ENCODE results near the gene C10orf95.

Gene C10orf95

GRCh38 chr10:102429468-102429867, 21.9 kb downstream of the C10orf95 start:
- no peak overlapping the region for H3K4me3 ChIP-seq (ENCODE audit: low read depth, low read length)
- H3K9ac ChIP-seq = no peak overlapping the region
- no peak overlapping the region for H2AFZ ChIP-seq
- no peaks in the 10 kb centered on the region for H3K9me3 ChIP-seq (ENCODE audit: control insufficient read depth, low read length)
- no peaks in the 10 kb centered on the region for H3K27me3 ChIP-seq (ENCODE audit: control insufficient read depth, insufficient read depth, low read length)
- peaks cover 4% of the 10 kb centered on the region for H3K4me1 ChIP-seq
- no peak for TF ChIP-seq CTCF (IDR thresholded peaks at IDR 0.05)
- no peak overlapping the region for H3K4me2 ChIP-seq (ENCODE audit: low read length)
- H3K79me2 ChIP-seq = peaks cover 38% of the 10 kb centered on the region
- H3K36me3 ChIP-seq (ENCODE audit: control insufficient read depth, insufficient read depth, low read length) = no peaks in the 10 kb centered on the region
- H3K27ac ChIP-seq = no peak overlapping the region

GRCh38 chr10:102426803-102427287, 24.5 kb downstream of the C10orf95 start:
- peaks cover 39% of the 10 kb centered on the region for H3K79me2 ChIP-seq
- no peak overlapping the region for H3K9ac ChIP-seq
- no peak overlapping the region for H3K4me2 ChIP-seq (ENCODE audit: low read length)
- no peaks in the 10 kb centered on the region for H3K27me3 ChIP-seq (ENCODE audit: control insufficient read depth, insufficient read depth, low read length)
- H3K36me3 ChIP-seq (ENCODE audit: control insufficient read depth, insufficient read depth, low read length) = no peaks in the 10 kb centered on the region
- H3K27ac ChIP-seq = no peak overlapping the region
- no peak for TF ChIP-seq CTCF (IDR thresholded peaks at IDR 0.05)
- no peak overlapping the region for H2AFZ ChIP-seq
- H3K4me1 ChIP-seq = peaks cover 11% of the 10 kb centered on the region
- no peaks in the 10 kb centered on the region for H3K9me3 ChIP-seq (ENCODE audit: control insufficient read depth, low read length)
- H3K4me3 ChIP-seq (ENCODE audit: low read depth, low read length) = no peak overlapping the region

DNA sequence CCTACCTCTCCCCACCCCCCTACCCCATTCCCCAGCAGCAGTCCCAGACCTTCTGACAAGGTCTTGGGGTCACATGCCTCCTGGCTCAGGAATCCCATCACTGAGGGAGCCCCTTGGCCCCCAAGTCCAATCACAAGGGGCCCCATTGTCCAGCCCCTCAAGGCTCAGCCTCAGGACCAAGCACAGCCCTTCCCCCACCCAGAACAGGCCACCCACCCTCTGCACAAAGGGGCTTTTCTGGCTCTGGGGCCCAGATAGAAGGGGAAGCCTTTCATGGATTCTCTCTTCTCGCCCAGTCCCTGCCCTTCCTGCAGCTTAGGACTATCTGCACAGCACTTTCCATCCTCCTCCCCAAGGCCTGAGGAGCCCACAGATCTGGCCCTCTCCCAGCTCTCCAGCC, 25.9 kb downstream of the C10orf95 start:
- H3K79me2 ChIP-seq = peaks cover 34% of the 10 kb centered on the region
- no peak for TF ChIP-seq CTCF (IDR thresholded peaks at IDR 0.05)
- no peak overlapping the region for H3K9ac ChIP-seq
- H3K27me3 ChIP-seq (ENCODE audit: control insufficient read depth, insufficient read depth, low read length) = no peaks in the 10 kb centered on the region
- peaks cover 7% of the 10 kb centered on the region for H3K4me1 ChIP-seq
- H3K9me3 ChIP-seq (ENCODE audit: control insufficient read depth, low read length) = no peaks in the 10 kb centered on the region
- no peaks in the 10 kb centered on the region for H3K36me3 ChIP-seq (ENCODE audit: control insufficient read depth, insufficient read depth, low read length)
- H3K4me2 ChIP-seq (ENCODE audit: low read length) = no peak overlapping the region
- no peak overlapping the region for H3K4me3 ChIP-seq (ENCODE audit: low read depth, low read length)
- H3K27ac ChIP-seq = no peak overlapping the region
- H2AFZ ChIP-seq = no peak overlapping the region

DNA sequence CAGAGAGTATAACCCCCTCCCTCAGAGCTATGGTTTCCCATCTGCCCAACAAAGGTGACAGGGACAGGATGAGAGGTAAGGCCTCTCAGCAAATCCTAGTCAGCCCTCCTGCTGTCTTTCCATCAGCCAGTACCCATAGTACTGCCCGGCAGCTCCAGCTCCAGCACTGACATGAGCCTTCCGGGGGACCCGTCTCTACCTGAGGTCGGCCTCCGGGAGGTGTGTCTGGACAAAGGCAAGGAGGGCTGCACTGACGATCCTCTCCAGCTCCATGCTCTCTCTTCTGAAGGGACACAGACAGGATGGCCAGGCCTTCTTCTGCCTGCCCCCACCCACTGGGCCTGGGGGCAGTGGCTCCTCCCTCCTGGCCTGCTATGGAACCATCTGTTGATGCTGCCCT, 26.4 kb downstream of the C10orf95 start:
- Histone ChIP-seq H3K27me3 (ENCODE audit: control insufficient read depth, insufficient read depth, low read length) (no peaks in the 10 kb centered on the region), H3K4me1 (peaks cover 7% of the 10 kb centered on the region), H3K4me2 (ENCODE audit: low read length) (no peak overlapping the region), H3K27ac (no peak overlapping the region), H3K79me2 (peaks cover 34% of the 10 kb centered on the region), H3K36me3 (ENCODE audit: control insufficient read depth, insufficient read depth, low read length) (no peaks in the 10 kb centered on the region), H2AFZ (no peak overlapping the region), H3K4me3 (ENCODE audit: low read depth, low read length) (no peak overlapping the region), H3K9me3 (ENCODE audit: control insufficient read depth, low read length) (no peaks in the 10 kb centered on the region), H3K9ac (no peak overlapping the region)
- TF ChIP-seq CTCF (IDR thresholded peaks at IDR 0.05) = no peak

- Histone ChIP-seq H3K9ac (no peak overlapping the region), H2AFZ (no peak overlapping the region), H3K4me1 (peaks cover 7% of the 10 kb centered on the region), H3K36me3 (ENCODE audit: control insufficient read depth, insufficient read depth, low read length) (no peaks in the 10 kb centered on the region), H3K27me3 (ENCODE audit: control insufficient read depth, insufficient read depth, low read length) (no peaks in the 10 kb centered on the region), H3K27ac (no peak overlapping the region), H3K4me3 (ENCODE audit: low read depth, low read length) (no peak overlapping the region), H3K4me2 (ENCODE audit: low read length) (no peak overlapping the region), H3K79me2 (peaks cover 27% of the 10 kb centered on the region), H3K9me3 (ENCODE audit: control insufficient read depth, low read length) (no peaks in the 10 kb centered on the region)
- no peak for TF ChIP-seq CTCF (IDR thresholded peaks at IDR 0.05)
These were observed 27.2 kb downstream of the C10orf95 start for GRCh38 chr10:102424145-102424544.
